ENCODE measurements around the gene FOXP2.

DNA sequence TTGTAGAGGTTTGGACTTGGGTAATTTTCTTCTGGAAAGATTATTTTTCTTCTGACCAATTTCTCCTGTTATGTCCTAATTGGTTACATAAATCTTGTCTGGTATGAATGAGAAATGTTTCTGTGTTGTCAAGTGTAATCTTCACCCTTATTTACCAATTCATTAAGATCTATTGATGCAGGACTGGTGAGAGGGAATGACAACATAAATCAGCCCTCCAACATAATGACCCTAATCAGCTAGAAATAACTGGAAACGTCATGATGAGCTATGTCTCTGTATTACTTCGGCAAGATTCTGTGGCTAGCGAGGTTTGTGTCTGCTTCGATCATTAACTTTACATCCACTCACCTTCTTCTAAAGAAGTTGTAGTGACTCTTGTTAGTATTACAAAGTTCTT lies 3.5 kb downstream of the FOXP2 start:
- TF ChIP-seq EP300 (IDR thresholded peaks at IDR 0.05; ENCODE audit: borderline replicate concordance in 1 of 2, control insufficient read depth in 1 of 2, low read depth in 2 of 2, low read length in 2 of 2): no peak
- TF ChIP-seq, protein P1, sequence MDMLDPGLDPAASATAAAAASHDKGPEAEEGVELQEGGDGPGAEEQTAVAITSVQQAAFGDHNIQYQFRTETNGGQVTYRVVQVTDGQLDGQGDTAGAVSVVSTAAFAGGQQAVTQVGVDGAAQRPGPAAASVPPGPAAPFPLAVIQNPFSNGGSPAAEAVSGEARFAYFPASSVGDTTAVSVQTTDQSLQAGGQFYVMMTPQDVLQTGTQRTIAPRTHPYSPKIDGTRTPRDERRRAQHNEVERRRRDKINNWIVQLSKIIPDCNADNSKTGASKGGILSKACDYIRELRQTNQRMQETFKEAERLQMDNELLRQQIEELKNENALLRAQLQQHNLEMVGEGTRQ (IDR thresholded peaks at IDR 0.05; ENCODE audit: borderline replicate concordance, low read depth, low read length): no peak
- no peak for TF ChIP-seq MAX (IDR thresholded peaks at IDR 0.05; ENCODE audit: low read depth, low read length)
- TF ChIP-seq, protein P2, sequence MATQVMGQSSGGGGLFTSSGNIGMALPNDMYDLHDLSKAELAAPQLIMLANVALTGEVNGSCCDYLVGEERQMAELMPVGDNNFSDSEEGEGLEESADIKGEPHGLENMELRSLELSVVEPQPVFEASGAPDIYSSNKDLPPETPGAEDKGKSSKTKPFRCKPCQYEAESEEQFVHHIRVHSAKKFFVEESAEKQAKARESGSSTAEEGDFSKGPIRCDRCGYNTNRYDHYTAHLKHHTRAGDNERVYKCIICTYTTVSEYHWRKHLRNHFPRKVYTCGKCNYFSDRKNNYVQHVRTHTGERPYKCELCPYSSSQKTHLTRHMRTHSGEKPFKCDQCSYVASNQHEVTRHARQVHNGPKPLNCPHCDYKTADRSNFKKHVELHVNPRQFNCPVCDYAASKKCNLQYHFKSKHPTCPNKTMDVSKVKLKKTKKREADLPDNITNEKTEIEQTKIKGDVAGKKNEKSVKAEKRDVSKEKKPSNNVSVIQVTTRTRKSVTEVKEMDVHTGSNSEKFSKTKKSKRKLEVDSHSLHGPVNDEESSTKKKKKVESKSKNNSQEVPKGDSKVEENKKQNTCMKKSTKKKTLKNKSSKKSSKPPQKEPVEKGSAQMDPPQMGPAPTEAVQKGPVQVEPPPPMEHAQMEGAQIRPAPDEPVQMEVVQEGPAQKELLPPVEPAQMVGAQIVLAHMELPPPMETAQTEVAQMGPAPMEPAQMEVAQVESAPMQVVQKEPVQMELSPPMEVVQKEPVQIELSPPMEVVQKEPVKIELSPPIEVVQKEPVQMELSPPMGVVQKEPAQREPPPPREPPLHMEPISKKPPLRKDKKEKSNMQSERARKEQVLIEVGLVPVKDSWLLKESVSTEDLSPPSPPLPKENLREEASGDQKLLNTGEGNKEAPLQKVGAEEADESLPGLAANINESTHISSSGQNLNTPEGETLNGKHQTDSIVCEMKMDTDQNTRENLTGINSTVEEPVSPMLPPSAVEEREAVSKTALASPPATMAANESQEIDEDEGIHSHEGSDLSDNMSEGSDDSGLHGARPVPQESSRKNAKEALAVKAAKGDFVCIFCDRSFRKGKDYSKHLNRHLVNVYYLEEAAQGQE (IDR thresholded peaks at IDR 0.05; ENCODE audit: low read depth, low read length): no peak
- no peak for TF ChIP-seq ZNF274 (IDR thresholded peaks at IDR 0.05; ENCODE audit: insufficient read depth, insufficient read length)
- no peak for TF ChIP-seq POLR2A (IDR thresholded peaks at IDR 0.05; ENCODE audit: low read depth, low read length)
- no peak for TF ChIP-seq HDAC2 (IDR thresholded peaks at IDR 0.05)
- TF ChIP-seq CREM (IDR thresholded peaks at IDR 0.05; ENCODE audit: low read depth): no peak
- TF ChIP-seq HCFC1 (IDR thresholded peaks at IDR 0.05; ENCODE audit: low read length): no peak

All from GM12878 (cell line).